Measurements from ENCODE around the gene LTBP2. TPM values are rescaled to one million over a fixed set of nuclear protein-coding genes. Genes with fewer than 3 reads are reported as not detected.

The LTBP2 gene
- total RNA-seq, 1 donor from 2014 or later: 22.7 TPM

- no peak for DNase-seq (ENCODE audit: low read depth in 2 of 2)
Observed at GRCh38 chr14:74531006-74531405, 81.0 kb downstream of the LTBP2 start.

- no peak for DNase-seq (ENCODE audit: low read depth in 2 of 2)
Observed at GRCh38 chr14:74528886-74529285, 83.2 kb downstream of the LTBP2 start.

- DNase-seq (ENCODE audit: low read depth in 2 of 2): no peak
Observed at GRCh38 chr14:74528406-74528805, 83.6 kb downstream of the LTBP2 start.

GRCh38 chr14:74527736-74528280 lies 84.2 kb downstream of the LTBP2 start:
- no peak for DNase-seq (ENCODE audit: low read depth in 2 of 2)

- no peak for DNase-seq (ENCODE audit: low read depth in 2 of 2)
Observed at GRCh38 chr14:74526854-74527585, 85.0 kb downstream of the LTBP2 start.

GRCh38 chr14:74525361-74525851 lies 86.6 kb downstream of the LTBP2 start:
- DNase-seq (ENCODE audit: low read depth in 2 of 2): no peak

GRCh38 chr14:74524812-74525135 lies 87.3 kb downstream of the LTBP2 start:
- DNase-seq (ENCODE audit: low read depth in 2 of 2): no peak

- DNase-seq (ENCODE audit: low read depth in 2 of 2): no peak
Observed at GRCh38 chr14:74524076-74524811, 87.8 kb downstream of the LTBP2 start.

- no peak for DNase-seq (ENCODE audit: low read depth in 2 of 2)
Observed at GRCh38 chr14:74522740-74523139, 89.3 kb downstream of the LTBP2 start.

GRCh38 chr14:74521756-74522155 lies 90.3 kb downstream of the LTBP2 start:
- DNase-seq (ENCODE audit: low read depth in 2 of 2): no peak

GRCh38 chr14:74519316-74520074 lies 92.5 kb downstream of the LTBP2 start:
- DNase-seq (ENCODE audit: low read depth in 2 of 2): no peak

GRCh38 chr14:74518221-74518620 lies 93.8 kb downstream of the LTBP2 start:
- DNase-seq (ENCODE audit: low read depth in 2 of 2): no peak

GRCh38 chr14:74517731-74518130 lies 94.3 kb downstream of the LTBP2 start:
- no peak for DNase-seq (ENCODE audit: low read depth in 2 of 2)

- no peak for DNase-seq (ENCODE audit: low read depth in 2 of 2)
Observed at GRCh38 chr14:74516451-74517160, 95.4 kb downstream of the LTBP2 start.

GRCh38 chr14:74515891-74516412 lies 96.1 kb downstream of the LTBP2 start:
- no peak for DNase-seq (ENCODE audit: low read depth in 2 of 2)

- no peak for DNase-seq (ENCODE audit: low read depth in 2 of 2)
Observed at GRCh38 chr14:74514471-74514941, 97.5 kb downstream of the LTBP2 start.

- DNase-seq (ENCODE audit: low read depth in 2 of 2): no peak
Observed at GRCh38 chr14:74511966-74512830, 99.8 kb downstream of the LTBP2 start.

- peak in 1 of 2 donors; percentile 32 for DNase-seq (ENCODE audit: low read depth in 2 of 2)
Observed at GRCh38 chr14:74510959-74511409, 101.1 kb downstream of the LTBP2 start.

- no peak for DNase-seq (ENCODE audit: low read depth in 2 of 2)
Observed at GRCh38 chr14:74510223-74510931, 101.7 kb downstream of the LTBP2 start.
